ENCODE measurements around the gene HS1BP3.

Gene HS1BP3

DNA sequence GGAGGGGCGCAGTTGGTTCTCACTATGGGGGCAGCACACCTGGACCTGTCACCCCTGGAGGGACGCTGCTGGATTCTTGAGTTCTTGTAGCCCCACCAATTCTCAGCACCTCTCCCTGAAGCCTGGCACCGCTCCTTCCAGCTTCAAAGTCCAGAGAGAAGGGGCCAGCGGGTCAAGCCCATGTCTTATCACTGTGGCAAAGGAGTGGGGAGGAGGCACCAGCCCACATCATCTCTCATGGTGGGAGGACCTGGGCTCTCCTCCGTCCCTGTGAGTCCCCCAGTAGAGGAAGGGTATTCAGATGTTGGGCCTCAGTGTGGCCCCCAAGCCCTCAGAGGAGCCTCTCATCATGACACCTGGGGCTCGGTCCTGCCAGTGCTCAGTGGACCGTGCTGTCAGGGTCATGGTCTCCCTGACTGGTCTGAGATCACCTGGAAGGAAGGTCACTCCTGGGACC, 67.4 kb downstream of the HS1BP3 start:
- no peak for DNase-seq

DNA sequence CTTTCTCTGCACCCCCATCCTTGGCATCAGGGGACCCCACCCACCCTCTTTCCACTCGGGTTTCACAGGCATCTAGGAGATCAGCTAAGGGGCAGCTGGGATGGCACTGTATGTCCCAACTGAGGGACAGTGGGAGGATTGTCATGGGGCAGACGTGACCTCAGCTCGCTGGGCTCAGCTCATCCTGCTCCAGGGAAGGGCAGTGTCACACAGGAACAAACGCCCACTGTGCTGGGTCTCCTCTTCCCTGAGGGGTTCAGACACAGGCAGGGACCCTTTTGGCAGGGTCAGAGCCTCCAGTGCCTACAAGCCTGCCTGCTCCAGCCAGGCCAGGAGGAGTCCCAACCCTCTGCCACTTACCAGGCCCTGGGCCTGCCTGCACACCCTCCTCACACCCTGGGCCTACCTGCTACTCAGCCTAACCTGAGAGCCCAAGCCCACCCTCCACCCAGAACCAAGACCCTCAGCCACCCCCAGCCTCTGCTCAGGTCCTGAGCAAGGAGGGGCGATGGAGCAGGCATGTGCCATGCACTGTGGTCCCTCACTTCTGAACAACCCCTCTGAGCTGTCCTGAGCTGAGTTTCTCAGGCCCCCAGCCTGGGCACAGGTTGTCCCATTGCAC, 68.2 kb downstream of the HS1BP3 start:
- peak; percentile 73 to 89 for DNase-seq

DNA sequence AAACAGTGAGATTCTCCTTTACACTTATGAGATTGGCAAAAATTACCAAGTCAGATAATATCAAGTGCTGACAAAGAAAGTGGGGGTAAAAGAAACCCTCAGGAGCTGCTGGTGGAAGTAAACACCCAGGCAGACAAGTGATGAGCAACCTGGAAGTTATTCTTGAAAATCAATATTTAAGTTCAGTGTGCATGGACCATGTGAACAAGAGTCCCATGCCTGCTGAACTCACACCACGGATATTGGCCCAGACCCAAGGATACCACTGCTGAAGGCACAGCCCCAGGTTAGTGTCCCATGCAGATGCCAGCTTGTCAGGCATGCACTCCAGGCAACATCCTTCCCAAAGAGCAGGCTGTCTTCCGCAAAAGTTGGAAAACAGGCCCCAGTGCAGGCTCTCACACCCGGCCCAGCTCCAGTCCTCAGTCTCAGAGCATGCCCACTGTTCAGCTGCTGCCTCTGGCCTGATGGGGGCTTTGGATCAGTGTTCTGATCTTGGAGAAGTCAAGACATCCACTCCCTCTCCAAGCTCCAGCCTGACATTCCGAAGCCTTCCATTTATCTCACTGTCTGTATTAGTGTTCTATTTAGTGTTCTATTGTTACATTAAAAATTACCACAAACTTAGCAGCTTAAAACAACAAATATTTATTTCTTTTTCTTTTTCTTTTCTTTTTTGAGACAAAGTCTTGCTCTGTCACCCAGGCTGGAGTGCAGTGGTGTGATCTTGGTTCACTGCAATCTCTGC, 70.0 kb downstream of the HS1BP3 start:
- no peak for DNase-seq

DNA sequence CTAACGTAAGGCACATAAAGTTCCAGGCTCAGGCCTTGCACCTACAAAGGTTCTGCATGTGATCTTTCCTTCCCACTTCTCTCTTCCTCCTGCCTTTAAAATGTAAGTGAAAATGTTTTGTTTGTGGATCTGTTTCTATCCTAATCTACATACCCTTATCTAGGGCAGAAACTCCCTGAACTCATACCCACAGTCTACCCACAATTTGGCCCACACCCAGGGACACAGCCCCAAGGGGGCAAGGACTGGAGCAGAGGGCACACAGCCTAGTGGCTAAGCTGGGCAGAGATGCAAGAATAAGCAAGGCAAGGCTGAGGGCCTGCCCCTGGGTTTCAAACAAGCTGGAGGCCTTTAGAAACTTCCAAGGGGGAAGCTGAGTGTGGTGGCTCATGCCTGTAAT, 71.0 kb downstream of the HS1BP3 start:
- peak; percentile 9 to 25 for DNase-seq

DNA sequence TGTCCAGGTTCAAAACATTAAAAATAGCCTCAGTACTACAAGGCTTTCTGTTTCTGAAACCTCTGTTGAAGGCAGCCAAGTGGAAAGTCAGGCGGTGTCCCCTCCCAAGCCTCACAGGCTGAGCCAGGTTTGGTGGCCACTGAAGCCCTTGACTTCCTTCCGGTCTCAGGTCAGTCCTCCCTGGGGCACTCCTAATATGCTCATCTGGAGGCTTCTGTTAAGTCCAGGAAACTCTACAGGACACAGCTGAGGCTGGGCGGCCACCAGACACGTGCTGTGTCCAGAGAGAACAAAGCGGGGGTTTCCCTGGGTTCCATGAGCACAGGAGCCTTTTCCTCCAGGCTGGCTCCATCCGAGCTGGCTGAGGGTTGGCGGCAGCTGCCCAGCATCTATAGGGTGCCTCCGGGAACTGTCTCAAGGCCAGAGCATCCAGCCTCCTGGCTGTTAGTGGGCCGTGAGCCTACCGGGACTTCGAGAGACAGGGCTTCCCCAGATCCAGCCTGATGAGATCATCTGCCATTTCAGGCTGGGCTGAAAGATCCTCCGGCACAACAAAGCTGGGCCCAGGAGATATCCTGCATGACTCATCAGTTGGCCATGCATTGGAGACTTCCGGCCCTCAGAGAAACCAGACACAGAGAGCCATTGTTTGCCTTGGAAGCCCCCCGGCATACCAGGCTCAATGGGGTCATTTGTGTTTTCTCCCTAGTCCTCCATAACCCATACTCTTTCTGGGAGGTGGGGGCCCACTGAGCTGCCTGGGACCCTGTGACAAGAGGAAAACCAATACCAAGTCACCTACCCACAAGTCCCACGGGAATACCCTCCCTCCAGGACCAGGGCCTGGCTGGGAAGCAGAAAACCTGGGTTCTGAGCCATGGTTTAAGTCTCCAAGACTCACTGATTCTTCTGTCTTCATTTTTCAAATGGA, 71.7 kb downstream of the HS1BP3 start:
- DNase-seq = peak; percentile 25 to 53

DNA sequence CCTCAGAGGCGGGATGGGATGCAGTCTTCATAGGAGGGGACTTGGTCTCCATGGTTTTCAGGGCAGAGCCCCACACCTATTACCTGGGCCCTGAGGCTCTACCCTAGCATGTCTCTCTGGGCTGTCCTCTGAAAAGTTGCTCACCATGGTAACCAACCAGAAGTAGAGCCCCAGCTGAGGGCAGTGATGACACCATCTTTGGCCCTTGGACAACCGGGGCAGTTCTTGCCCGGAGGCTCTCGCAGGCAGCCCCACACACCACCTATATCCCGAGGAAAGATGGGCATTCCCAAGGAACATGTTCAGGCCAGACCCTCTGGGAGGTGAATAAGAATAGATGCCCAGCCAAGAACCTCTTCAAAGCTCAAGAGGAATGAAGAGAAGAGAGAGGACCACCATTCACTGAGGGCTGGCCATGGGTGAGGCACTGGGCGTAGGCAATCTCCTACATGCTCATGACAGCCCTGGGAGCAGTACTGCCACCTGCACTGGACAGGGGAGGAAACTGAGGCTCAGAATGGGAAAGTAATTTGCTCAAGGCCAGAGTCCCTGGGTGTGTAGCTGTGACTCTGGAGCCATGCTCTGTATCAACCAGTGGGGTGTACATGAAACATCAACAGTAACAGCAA, 72.5 kb downstream of the HS1BP3 start:
- DNase-seq = no peak

DNA sequence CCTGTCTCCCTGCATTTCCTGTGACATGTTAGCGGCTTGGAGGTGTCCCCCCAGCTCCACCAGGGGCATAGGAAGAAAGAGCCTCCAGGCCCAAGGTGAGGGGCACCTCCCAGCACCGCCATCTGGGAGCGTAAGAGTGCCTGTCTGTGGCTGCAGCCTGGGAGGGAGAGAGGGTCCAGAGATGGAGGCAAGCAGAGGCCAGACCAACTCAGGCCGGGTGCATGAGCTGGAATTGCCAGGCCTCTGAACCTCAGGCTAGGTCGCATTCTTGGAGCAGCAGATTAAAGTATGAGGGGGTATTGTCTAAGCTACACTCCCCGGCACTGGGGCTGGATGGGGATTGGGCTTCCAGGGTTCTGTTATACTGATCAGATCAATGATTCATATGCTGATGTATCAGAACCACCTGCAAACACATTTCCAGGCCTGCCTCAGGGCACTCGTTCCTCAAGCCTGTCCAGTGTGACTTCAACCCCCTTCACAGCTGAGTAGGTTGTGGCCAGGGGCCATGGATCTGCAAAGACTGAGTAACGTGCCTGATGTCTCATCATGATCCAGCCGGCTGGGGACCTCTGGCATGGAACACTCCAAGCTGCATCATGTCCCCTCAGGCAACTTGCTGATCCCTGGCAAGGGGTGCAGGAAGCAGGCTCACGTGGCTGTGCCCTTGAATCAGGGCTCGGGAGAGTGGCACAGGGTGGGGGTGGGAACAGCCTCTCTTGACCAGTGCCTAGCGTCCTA, 73.2 kb downstream of the HS1BP3 start:
- DNase-seq = no peak

DNA sequence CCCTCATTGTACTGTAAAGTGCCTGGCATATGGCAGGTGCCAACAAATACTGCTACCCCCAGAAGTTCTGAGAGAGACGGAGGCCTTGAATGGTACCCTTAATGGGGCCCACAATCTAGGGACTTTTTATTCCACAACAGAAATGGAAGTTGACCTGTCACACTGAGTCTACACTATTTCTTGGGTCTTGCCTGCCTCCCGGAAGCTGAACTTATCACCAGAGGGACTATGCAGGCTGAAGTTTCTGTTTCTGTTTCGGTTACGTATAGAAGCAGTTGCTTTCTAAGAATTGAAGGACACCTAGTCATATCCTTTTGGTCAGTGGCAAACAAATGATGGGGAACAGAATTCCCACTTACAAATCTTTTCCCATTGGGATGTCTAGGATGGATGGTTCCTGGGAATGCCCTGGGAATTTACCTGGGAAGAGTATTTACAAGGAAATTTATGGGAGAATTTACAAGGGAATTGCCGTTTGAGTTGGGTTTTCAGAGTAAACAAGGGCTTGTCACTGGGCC, 74.2 kb downstream of the HS1BP3 start:
- peak; percentile 27 for DNase-seq

DNA sequence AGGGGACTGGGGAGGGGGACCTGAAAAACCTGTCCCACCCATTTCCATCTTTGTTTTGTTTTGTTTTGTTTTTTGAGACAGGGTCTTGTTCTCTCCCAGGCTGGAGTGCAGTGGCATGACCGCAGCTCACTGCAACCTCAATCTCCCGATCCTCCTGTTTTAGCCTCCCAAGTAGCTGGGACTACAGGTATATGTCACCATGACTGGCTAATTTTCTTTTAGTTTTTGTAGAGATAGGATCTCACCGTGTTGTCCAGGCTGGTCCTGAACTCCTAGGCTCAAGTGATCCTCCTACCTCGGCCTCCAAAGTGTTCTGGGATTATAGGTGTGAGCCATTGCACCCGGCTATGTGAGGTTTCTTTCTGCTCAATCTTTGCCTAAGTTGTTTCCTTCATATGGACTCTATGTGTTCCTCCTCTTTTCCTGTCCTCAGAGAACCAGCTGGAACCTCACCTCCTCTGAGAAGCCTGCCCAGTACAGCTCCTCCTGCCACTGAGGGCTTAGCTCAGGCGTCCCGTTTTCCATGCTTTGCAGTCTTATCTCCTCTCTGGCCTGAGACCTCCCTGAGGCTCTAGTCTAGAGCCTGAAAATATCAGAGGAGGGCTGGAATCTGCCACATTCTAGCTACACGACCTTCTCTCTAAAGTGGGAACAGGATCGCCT, 74.8 kb downstream of the HS1BP3 start:
- DNase-seq = no peak

DNA sequence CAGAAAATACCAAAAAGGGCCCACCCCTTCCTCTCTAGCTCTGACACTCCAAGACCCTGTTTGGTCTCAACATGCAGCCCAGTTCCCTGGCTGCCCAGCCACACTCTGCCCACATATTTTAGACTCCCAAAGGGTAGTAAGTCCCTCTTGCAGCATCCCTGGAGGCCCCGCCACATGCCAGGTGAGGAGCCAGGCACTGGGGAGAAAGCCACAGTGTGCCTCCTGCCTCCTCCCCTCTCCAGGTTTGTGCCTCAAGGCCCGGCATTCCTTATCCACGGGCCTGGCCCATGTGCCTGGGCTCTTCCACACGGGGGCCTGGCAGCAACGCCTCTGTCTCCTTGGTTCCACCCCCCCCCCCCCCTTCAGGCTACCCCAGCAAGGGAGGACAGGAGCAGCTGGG, 75.5 kb downstream of the HS1BP3 start:
- DNase-seq = no peak

DNA sequence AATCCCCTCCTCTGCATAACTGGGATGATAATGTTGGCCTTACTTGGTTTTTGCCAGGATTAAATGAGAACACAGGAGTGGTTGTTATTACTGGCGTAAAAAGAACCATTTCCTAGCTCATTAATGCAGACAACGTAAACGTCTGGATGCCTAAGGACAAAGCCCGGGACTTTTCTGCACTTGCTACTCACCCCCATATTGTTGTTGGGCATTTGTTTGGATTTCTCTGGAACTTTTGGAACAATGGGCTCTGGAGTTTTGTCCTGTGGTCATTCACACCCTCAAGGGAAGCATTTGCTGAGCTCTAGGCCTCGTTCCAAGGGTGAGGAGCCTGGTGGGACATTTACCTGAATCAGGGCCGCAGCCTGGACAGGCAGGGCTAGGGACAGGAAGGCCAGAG, 76.0 kb downstream of the HS1BP3 start:
- DNase-seq = no peak

DNA sequence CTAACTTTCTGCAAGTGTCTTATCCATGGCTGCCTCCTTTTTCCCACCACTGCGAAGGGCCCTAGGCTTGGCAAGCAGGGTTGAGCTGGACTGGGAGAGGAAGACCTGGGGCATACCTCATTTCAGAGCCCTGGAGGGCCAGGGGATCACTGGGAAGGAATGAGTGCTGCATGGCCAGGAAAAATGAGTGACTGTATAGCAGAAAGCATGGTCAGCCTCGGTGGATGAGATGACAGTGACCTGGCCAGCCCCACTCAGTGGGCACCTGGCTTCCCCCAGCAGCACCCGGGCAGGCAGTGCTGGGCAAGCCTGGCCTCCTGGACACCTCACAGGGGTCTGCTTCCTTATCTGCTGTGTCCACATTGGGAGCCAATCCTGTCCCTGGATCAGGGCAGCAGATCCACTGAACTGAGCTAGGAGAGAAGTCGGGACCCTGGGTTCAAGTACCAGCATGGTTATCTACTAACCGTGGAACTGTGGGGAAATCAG, 76.4 kb downstream of the HS1BP3 start:
- DNase-seq = no peak

DNA sequence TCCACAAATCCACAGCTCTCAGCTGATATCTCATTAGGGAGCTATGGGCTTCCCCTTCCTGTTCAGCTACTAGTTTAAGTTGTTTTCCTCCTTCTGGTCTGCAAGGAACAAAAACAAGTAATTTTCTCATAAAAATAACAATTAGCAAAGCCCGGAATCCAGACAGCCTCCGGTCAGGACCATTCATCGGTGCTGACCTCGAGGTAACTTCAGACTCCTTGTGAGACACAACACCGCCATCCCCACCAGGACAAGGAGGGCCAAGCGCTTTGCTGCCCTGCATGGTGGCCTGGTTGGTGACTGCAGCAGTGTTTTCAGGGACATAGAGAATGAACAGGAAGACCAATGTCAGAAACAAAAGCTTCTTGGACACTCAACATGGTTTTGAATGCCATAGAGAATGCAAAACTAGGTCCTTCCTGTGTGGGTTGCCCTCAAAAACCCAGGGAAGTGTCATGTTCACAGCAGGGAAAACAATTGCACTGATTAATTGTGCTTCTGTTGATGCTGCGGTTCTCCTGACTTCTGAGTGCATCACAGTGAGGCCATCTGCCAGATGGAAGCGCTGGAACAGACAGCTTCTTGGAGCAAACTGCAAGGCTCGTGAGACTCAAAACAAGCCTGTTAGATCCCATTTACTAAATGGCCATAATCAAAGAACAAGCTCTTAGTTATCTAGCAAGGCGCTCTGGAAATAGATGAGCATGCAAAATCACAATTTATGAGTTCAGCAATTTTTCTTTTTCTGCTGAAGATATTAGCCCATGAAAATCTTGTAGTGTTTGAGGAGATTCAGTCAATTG, 77.1 kb downstream of the HS1BP3 start:
- DNase-seq = no peak

DNA sequence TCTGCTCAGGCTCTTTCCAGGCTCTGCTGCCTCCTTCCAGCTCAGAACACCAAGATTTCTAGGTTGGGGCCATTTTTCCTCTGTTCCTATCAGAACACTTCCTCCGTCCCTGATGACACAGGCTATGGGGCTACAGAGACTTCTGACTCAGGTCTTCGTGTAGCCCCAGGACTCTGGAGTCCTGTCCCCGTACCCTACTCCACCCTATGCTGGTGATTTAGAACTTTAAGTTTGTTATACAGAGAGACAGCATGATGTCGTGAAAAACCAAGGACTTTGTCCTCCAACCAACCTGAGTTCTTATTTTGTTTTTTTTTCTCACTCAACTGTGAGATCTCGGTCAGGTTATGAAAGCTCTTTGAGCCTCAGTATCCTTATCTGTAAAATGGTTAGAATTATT, 78.7 kb downstream of the HS1BP3 start:
- no peak for DNase-seq

DNA sequence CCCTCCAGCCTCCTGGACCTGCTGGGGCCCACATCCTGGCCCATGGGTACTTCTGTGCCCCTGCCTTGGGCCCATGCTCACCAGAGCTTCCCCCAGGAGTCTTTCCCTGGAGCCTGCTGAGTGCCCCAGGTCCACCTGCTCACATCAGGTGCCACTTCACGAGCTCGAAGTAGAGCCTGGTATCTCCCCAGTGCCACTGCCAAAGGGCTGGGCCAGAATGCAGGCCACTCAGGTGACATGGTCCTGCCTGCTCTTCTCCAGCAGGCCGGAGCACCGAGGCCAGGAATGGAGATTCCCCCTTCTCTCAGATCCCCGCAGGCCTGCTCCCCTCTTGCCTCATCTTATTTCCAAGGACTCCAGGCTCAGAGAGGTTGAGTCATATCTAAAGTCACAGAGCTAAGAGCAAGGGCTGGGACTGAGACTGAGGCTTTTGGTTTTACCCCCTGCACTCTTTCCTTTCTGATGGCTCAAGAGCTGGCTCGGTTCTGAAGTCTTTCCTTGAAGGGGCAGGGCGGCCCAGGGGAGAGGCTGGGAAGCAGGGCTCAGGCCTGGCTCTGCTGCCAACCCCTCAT, 79.2 kb downstream of the HS1BP3 start:
- no peak for DNase-seq

DNA sequence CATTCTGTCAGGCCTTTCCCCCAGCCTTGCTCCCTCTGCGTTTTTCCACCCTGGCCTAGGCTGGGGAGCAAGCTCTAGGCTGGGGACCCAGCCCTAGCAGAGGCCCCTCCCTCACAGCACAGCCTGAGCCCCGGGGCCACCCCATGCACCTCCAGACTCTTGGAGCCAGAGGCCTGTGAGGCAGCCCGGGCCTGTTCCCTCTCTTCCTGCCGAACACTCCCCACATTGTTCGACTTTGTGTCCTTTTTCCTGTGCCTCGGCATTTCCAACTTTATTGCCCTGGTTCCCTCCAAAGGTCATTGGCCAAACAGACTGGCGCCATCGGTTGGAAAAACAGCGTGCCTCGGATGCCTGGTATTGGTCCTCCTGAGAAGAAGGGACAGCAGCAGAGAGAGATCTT, 79.7 kb downstream of the HS1BP3 start:
- DNase-seq = no peak

DNA sequence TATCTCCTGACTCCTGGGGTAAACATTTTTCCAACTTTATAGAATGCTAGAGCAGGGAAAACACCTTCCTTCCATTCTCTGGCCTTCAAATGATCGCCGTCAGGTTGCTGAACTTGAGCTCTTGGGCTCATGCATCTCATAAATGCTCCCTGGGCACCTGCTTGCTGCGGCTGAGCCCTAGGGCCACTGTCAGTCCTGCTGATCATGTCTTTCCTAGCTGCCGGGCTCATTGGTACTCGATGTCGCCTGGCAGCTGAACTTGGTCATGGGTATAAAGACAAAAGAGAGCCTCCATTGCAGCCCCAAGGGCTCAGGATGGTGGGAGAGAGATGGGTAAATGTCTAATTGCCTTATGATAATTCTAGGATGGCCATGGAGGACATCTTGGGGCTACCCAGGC, 80.6 kb downstream of the HS1BP3 start:
- DNase-seq = no peak

DNA sequence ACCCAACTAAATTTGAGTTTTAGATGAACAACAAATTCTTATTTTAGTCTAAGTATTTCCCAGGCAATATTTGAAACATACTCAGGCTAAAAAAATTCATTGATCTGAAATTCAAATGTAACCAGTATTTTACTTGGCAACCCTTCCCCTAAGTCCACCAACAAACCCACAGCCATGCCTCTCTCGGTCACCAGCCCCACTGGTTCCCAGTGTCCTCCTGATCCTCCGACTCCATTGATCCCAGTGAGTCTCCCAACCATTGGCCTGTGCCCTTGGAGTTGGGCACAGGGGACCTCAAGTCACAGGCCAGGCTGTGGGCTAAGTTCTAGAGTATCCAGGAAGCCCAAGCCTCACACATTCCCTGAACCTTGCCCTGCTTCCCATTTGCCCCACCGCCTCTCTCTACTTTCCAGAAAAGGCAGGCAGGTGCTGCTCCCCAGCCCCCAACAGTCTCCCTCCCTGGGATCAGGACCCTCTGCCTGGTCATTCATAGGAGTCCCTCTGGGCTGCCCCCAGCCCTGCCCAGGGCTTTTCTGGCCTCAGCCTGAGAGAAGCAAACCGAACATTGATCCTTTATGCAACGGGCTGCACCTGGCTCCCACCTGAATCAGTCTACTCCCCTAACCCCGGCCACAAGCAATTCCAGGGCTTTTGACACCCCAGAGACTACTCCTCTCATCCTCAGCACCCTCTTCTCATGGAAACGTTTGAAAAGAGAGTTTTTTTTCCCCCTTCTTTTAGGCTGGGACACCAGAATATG, 81.3 kb downstream of the HS1BP3 start:
- DNase-seq = no peak
